HL-60 (cell line): Measurements from ENCODE around the gene CYB561A3.

Source experiments
- DNase-seq, 2 experiments: peaks; one replicate each; pipeline ENCODE4 v3.0.0-alpha.2; 2010 to 2020; ENCODE audit warnings: low read depth in 1 of 2, low spot score in 1 of 2
- H3K27ac ChIP-seq: fragments of 250-450 bp; sonication (Bioruptor Pico); replicated peaks from 2 replicates; pipeline ENCODE4 v1.5.1; 2020; ENCODE audit warnings: mild to moderate bottlenecking, moderate library complexity
- H3K27me3 ChIP-seq: fragments of 250-450 bp; sonication (Bioruptor Pico); 2 replicates; pipeline ENCODE4 v1.5.1; 2021; ENCODE audit warnings: mild to moderate bottlenecking, moderate library complexity; ENCODE audit not compliant: insufficient read depth, poor library complexity, severe bottlenecking
- H3K4me3 ChIP-seq: replicated peaks from 2 replicates; pipeline ENCODE4 v1.5.1; 2011; ENCODE audit warnings: mild to moderate bottlenecking, control low read depth, low read length; ENCODE audit not compliant: insufficient read depth
- GABPA ChIP-seq: IDR thresholded peaks from 2 replicates; pipeline ENCODE4 v1.6.1; 2012; ENCODE audit warnings: low read depth
- POLR2AphosphoS5 ChIP-seq: IDR thresholded peaks from 2 replicates; pipeline ENCODE4 v1.6.1; 2012; ENCODE audit warnings: low read depth
- SPI1 ChIP-seq: IDR thresholded peaks from 2 replicates; pipeline ENCODE4 v1.6.1; 2012; ENCODE audit warnings: low read depth, mild to moderate bottlenecking, borderline replicate concordance
- TF ChIP-seq, protein P1 (sequence below): IDR thresholded peaks from 2 replicates; pipeline ENCODE4 v1.6.1; 2012; ENCODE audit warnings: low read depth; ENCODE audit not compliant: insufficient replicate concordance
- TF ChIP-seq, protein P2 (sequence below): IDR thresholded peaks from one replicate; pipeline ENCODE4 v1.5.1; 2011; ENCODE audit warnings: low read length, control low read depth, inconsistent platforms; ENCODE audit not compliant: insufficient read depth

Gene CYB561A3

GRCh38 chr11:61333550-61334433 lies 27.9 kb downstream of the CYB561A3 start:
- DNase-seq = no peak
- TF ChIP-seq SPI1 (no peak), GABPA (no peak), POLR2AphosphoS5 (no peak)
- TF ChIP-seq, protein P1, sequence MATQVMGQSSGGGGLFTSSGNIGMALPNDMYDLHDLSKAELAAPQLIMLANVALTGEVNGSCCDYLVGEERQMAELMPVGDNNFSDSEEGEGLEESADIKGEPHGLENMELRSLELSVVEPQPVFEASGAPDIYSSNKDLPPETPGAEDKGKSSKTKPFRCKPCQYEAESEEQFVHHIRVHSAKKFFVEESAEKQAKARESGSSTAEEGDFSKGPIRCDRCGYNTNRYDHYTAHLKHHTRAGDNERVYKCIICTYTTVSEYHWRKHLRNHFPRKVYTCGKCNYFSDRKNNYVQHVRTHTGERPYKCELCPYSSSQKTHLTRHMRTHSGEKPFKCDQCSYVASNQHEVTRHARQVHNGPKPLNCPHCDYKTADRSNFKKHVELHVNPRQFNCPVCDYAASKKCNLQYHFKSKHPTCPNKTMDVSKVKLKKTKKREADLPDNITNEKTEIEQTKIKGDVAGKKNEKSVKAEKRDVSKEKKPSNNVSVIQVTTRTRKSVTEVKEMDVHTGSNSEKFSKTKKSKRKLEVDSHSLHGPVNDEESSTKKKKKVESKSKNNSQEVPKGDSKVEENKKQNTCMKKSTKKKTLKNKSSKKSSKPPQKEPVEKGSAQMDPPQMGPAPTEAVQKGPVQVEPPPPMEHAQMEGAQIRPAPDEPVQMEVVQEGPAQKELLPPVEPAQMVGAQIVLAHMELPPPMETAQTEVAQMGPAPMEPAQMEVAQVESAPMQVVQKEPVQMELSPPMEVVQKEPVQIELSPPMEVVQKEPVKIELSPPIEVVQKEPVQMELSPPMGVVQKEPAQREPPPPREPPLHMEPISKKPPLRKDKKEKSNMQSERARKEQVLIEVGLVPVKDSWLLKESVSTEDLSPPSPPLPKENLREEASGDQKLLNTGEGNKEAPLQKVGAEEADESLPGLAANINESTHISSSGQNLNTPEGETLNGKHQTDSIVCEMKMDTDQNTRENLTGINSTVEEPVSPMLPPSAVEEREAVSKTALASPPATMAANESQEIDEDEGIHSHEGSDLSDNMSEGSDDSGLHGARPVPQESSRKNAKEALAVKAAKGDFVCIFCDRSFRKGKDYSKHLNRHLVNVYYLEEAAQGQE = no peak
- TF ChIP-seq, protein P2, sequence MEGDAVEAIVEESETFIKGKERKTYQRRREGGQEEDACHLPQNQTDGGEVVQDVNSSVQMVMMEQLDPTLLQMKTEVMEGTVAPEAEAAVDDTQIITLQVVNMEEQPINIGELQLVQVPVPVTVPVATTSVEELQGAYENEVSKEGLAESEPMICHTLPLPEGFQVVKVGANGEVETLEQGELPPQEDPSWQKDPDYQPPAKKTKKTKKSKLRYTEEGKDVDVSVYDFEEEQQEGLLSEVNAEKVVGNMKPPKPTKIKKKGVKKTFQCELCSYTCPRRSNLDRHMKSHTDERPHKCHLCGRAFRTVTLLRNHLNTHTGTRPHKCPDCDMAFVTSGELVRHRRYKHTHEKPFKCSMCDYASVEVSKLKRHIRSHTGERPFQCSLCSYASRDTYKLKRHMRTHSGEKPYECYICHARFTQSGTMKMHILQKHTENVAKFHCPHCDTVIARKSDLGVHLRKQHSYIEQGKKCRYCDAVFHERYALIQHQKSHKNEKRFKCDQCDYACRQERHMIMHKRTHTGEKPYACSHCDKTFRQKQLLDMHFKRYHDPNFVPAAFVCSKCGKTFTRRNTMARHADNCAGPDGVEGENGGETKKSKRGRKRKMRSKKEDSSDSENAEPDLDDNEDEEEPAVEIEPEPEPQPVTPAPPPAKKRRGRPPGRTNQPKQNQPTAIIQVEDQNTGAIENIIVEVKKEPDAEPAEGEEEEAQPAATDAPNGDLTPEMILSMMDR = no peak
- Histone ChIP-seq H3K27ac (peak overlapping the region; percentile 86), H3K27me3 (no peaks in the 10 kb centered on the region), H3K4me3 (peak overlapping the region; percentile 95)

GRCh38 chr11:61332797-61333549 lies 28.7 kb downstream of the CYB561A3 start, which contains the start of the genes DDB1 and TKFC:
Gene DDB1 (minus strand): TSS chr11:61333105. CDS start chr11:61332968, 137 bp downstream.
Gene TKFC (plus strand): TSS chr11:61333228. CDS start chr11:61334729, 1,501 bp downstream.
- TF ChIP-seq POLR2AphosphoS5 (peak; percentile 94), SPI1 (no peak), GABPA (no peak; the same call in 1 of the 2 replicates)
- TF ChIP-seq, protein P2 = no peak
- TF ChIP-seq, protein P1 = peak; percentile 18
- Histone ChIP-seq H3K4me3 (peak within 1 kb of the TSS; percentile 95), H3K27ac (peak within 1 kb of the TSS; percentile 86), H3K27me3 (no peaks in the 10 kb centered on the region)
- DNase-seq = peak; percentile 92 to 94

GRCh38 chr11:61332281-61332796 lies 29.3 kb downstream of the CYB561A3 start:
- Histone ChIP-seq H3K27ac (peak overlapping the region; percentile 86), H3K4me3 (peak overlapping the region; percentile 95), H3K27me3 (no peaks in the 10 kb centered on the region)
- TF ChIP-seq SPI1 = no peak
- no peak for TF ChIP-seq GABPA
- no peak for TF ChIP-seq POLR2AphosphoS5
- TF ChIP-seq, protein P1 = no peak
- TF ChIP-seq, protein P2 = no peak
- DNase-seq = no peak
